Jurkat, Clone E6-1 (cell line): ENCODE results near the gene ICE2. TPM values are rescaled to one million over a fixed set of nuclear protein-coding genes. Genes with fewer than 3 reads are reported as not detected.

Experiments
- DNase-seq: peaks from one replicate; pipeline ENCODE4 v3.0.0-alpha.2; 2011; ENCODE audit warnings: low read depth, low spot score
- H3K4me3 ChIP-seq: 2 replicates; pipeline ENCODE4 v1.5.1; 2011; ENCODE audit warnings: mild to moderate bottlenecking, low read length, control low read depth, moderate library complexity
- polyA plus RNA-seq: library from polyadenylated mRNA; unstranded; fragments of >200 nt; gene quantifications from one replicate; pipeline ENCODE4 v1.2.1, GENCODE V29; 2012; ENCODE audit warnings: missing spikeins; ENCODE audit not compliant: insufficient read length, insufficient read depth

Gene ICE2, protein sequence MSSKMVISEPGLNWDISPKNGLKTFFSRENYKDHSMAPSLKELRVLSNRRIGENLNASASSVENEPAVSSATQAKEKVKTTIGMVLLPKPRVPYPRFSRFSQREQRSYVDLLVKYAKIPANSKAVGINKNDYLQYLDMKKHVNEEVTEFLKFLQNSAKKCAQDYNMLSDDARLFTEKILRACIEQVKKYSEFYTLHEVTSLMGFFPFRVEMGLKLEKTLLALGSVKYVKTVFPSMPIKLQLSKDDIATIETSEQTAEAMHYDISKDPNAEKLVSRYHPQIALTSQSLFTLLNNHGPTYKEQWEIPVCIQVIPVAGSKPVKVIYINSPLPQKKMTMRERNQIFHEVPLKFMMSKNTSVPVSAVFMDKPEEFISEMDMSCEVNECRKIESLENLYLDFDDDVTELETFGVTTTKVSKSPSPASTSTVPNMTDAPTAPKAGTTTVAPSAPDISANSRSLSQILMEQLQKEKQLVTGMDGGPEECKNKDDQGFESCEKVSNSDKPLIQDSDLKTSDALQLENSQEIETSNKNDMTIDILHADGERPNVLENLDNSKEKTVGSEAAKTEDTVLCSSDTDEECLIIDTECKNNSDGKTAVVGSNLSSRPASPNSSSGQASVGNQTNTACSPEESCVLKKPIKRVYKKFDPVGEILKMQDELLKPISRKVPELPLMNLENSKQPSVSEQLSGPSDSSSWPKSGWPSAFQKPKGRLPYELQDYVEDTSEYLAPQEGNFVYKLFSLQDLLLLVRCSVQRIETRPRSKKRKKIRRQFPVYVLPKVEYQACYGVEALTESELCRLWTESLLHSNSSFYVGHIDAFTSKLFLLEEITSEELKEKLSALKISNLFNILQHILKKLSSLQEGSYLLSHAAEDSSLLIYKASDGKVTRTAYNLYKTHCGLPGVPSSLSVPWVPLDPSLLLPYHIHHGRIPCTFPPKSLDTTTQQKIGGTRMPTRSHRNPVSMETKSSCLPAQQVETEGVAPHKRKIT
- polyA plus RNA-seq, result 73.3 TPM

DNA sequence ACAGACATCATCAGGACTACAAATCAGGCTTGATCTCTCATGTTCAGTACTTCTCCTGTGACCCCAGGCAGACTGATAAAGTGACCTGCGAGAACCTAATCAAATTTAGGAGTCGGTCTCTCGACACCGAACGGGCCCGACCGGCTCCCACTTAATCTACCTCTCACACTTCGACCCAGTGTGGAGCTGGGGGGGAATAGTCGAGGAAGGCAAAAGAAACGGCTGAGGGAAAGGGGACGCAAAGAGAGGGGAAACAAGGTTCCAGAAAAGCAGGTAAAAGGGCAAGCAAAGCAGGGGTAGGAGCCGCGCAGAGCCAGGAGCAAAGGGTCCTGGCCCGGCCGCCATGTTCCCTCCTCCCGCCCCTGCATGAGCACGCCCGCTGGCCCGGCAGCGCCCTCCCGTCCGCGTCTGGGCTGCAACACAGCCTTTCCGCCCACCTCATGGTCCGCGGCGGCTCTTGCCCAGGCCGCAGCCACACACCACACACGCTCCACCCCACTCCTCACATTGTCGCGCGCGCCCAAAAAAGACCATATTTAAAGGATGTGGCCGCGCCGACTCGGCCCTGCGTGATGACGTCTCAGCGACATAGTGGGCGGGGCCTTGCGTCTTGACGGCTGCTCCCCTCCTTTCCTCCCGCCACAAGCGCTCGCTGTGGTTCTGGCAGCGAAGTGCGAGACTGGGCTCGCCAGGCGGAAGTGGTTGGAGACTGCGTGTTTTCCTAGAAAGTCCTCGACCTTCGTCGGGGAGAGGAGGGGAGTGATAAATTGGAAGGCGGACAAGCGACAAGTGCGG lies at the start of gene ICE2:
Gene ICE2 (minus strand): TSS at position 577 of the 795 bp plus-strand sequence. CDS start 1,165 bp downstream, outside the sequence.
- peak; percentile 93 for DNase-seq
- H3K4me3 ChIP-seq, result peak within 1 kb of the TSS; percentile 93

DNA sequence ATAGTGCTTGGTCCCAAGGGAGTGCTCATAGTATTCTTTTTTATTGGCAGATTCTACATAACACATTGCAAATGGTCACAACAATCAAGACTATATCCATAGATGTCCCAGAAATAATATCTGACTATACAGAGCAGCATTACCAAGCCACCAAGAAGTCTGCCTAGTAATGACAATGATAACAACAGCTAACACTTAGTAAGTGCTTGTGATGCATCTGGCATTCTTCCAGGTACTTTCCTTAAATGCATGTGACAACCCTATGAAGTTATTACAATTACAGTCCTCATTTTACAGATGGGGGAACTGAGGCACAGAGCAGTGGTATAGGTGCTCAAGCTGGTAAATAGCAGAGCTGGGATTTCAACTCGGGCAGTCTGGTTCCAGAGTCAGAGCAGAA lies 49.6 kb upstream of the ICE2 start:
- no peak overlapping the region for H3K4me3 ChIP-seq
- no peak for DNase-seq

DNA sequence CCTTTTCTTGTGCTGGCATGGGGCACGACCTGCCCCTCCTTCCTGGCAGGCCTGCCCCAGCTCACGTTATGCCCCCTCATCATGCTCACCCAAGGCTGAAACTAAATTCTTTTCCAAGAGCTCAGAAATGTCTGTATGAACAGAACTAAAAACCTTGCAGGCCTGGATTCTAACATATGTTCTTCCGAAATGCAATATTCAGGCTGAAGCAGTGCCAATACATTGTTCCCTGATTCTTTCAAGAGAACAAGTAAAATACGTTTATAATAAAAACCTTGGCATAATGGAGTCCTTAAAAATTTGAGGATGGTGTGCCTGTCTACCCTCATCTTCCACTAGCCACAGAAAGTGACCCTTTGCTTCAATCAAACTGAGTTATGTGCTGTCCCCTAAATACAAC lies 48.5 kb upstream of the ICE2 start:
- no peak for DNase-seq

DNA sequence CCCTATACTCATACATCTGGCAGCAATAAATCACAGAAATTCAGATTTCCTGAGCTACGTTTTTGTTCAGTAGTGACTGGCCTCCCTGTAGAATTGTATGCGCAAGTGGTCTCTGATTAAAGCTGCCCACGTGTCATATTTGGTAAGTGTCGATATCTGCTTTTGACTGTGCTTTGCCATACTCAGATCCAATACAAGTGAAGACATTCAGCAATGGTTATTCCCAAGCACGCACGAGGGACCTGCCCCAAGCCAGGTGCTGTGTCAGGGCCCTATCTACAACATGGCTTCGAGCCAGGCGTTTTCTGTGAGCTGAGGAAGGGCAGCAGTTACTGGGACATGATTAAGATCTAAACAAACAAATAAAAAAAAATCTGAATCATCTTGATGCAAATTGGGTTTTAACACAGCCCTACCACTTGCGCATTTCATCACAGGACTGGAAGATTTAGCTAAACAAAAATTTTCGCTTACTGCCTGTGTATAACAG lies 47.2 kb upstream of the ICE2 start:
- DNase-seq, result no peak
- no peak overlapping the region for H3K4me3 ChIP-seq

More for the DNA sequence above, 48.5 kb upstream of the ICE2 start:
- no peak overlapping the region for H3K4me3 ChIP-seq

DNA sequence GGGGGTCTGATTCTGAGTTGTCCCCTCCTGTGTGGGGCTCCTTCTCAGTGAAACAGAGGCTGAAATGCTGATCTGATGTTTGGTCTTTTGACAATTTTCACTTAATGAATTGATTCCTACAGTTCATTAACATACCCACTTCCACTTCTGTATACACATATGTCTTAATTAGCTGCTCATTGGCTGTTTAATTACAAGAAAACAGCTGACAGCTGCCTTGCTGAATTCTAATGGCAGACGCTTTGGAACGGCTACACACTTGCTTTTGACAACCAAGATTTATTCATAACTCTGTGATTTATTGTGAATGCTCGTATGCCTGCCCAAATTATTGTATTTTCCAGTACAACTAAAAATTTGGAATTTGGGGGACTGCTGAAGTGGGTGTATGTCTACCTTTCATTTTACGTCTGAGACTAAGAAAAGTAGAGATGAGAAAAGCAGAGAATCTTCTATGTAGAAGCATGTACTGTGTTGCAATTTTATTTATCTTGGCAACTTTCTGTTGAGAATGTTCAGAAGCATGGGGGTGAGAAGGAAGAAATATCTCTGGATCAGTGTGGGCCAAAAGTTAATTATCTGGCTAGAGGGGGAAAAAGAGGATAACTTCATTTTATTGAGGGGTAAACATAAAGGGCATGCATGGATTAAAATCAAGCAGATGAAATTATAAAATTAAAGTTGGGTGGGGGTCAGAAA lies 46.5 kb upstream of the ICE2 start:
- DNase-seq, result no peak
- no peak overlapping the region for H3K4me3 ChIP-seq

DNA sequence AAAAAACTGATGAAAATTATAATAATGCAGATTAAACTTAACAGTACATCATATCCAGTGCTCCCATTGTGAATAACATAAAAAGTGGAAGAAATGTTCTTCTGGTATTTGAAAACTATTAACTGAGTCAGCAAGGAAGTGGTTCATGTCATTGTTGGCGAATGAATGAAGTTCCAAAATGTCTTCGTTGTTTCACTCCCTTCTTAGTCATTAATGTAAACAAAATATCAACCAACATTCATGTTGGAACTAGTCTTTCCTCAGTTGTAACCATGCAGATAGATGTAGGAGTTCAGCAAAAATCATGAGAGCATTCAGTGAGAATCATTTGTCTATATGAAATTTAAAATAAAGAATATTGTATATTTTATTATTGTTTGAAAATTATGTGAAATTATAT lies 44.1 kb upstream of the ICE2 start:
- DNase-seq, result no peak
- no peak overlapping the region for H3K4me3 ChIP-seq

DNA sequence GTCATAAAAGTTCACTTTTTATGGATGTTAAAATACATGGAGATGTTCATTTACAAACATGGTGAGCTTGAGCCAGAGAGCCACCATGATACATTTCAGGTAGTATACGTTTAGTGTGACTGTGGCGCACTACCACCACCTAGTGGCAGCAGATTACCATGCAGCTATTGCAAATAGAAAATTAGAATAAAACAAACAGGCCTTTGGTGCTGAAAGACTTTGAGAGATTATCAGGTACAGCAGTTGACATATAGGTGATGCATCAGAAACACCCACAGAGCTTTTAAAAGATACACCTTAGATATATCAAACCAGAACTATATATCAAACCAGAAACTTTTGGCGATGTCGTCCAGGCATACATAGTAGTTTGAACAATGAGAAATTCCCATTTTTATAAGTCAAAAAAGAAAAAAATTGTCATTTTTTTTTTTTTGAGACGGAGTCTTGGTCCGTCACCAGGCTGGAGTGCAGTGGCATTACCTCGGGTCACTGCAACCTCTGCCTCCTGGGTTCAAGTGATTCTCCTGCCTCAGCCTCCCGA lies 42.0 kb upstream of the ICE2 start:
- H3K4me3 ChIP-seq, result no peak overlapping the region
- DNase-seq, result peak; percentile 78

DNA sequence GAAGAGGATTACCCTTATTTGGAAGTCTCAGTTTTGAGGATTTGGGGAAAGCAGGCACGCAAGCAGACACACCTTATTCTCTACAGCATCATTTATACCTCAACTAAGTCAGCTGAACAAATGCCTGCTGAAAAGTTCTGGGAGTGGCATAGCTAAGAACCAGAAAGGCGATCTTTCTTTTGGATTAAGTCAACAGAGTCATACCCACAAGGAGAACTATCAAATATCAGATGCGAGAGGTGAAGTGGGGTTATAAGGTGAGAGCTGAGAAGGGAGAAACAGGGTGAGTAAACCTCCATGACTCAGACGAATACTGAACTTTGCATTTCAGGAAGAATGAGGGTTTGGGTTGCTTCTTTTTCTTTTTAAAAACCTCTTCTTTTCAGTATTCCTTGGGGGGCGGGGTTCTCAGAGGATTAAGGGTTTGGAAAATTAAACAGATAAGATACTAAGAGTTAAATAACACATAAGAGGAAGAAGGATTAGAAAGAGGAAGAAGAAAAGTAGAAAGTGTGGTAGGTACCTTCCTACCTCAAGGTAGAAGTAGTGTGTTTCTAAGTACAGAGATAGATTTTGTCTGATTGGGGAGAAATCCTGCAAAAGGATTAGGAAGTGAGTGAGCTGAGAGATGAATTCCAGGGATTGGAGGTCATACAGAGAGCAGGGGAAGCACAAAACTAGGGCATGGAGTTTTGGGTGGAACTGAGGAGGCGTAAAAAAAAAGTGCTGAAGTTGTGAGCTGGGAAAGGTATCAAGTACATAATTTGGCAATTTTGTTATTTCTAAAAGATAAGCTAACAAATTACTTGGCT lies 41.3 kb upstream of the ICE2 start:
- DNase-seq, result no peak
- H3K4me3 ChIP-seq, result no peak overlapping the region

DNA sequence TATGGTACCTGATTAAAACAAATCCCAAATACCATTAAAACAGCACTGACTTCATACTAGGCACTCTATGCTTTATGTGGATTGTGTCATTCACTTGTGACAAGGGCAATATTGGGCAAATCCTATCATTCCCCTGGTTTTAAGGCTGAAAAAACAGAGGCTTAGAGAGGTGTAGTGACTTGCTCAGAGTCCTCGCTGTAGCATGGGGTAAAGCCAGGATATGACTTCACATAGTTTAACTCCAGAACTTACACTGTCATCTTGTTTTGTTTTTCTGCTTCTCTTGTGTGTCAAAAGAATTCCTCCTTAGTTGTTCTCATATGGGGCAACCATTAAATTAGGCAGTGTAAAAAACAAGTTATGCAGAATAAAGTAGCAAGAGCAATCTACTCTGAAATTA lies 40.3 kb upstream of the ICE2 start:
- DNase-seq, result no peak
- H3K4me3 ChIP-seq, result no peak overlapping the region

DNA sequence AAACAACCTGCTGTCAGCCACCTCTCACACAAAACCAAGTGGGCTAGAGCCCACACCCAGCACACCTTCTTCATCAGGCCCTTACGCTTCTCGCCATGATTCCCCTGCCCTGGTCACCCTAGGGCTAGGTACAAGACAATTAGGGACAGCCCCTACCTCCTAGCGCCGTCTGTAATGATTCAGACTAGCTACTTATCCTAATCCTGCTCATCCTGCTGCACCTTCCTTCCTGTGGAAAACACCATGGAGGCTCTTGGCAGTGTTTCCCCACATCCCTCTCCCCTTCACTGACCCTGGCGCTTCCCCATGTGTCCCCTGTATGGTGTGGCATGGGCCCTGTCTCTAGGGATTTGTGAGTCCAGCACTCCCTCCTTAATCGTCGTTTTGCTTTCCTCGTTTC lies 39.6 kb upstream of the ICE2 start:
- DNase-seq, result no peak
- no peak overlapping the region for H3K4me3 ChIP-seq

DNA sequence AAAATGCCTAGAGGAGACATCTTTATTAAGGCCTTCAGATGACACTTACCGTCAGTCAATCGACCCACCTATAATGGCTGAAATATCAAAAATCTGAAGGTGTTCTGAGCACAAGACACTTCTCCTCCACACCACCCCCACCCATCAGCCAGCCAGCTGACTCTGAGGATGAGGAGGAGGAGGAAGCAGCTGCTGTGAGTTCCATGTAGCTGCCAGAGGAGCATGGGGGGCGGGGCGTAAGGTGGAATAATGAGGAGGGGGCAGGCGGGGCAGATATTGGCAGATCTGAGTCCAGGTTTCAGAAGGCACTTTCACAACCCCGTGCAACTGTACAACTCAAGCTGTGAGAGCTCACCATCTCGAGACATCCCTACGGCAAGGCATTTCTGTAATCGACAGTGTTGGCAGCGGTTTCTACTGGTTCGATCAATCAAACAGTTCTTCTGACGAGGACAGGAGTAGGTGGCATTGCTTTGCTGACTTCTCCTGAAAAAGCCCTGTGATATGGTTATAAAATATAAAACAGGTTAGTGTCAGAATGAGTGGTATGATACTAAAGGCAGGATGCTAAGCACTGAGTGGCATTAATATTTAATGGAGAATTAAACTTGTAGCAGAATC lies 35.4 kb upstream of the ICE2 start:
- no peak for DNase-seq
- H3K4me3 ChIP-seq, result no peak overlapping the region

DNA sequence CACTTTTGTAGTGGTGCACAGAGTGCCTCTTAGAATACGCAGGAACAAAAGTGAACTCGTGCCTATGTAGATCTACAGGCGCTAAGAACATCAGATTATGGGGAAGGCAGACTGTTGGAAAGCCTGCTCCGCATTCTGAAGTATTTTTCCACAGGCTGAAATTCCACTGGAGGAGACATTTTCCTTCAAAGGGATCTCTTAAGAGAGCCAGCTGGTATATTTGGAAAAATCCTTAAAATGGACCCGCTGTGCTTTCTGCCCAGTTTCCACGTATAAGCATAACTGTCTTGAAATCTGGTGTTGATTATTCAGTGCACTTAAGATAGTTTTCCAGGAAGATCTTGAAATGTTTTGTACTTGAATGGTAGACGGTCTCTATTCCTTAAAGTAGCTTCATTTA lies 34.7 kb upstream of the ICE2 start:
- no peak for DNase-seq
- H3K4me3 ChIP-seq, result no peak overlapping the region

DNA sequence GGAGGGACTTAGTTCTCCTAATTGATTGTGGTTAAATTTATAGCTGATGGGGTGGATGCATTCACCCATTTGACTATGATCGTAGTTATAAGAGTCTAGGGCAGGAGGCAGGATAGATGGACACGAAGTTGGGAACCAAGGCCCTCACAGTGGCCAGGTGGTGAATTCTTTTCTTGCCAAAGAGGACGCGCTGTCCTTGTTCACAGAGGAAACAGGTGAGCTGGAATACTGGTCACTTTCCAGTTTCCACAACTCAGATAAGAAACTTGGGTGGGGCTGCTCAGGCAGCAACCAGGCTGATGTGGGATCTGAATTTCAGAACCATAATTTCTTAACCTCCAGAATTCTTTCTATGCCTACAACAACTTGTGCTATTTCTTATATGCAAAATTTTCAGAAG lies 34.0 kb upstream of the ICE2 start:
- no peak for DNase-seq
- H3K4me3 ChIP-seq, result no peak overlapping the region

DNA sequence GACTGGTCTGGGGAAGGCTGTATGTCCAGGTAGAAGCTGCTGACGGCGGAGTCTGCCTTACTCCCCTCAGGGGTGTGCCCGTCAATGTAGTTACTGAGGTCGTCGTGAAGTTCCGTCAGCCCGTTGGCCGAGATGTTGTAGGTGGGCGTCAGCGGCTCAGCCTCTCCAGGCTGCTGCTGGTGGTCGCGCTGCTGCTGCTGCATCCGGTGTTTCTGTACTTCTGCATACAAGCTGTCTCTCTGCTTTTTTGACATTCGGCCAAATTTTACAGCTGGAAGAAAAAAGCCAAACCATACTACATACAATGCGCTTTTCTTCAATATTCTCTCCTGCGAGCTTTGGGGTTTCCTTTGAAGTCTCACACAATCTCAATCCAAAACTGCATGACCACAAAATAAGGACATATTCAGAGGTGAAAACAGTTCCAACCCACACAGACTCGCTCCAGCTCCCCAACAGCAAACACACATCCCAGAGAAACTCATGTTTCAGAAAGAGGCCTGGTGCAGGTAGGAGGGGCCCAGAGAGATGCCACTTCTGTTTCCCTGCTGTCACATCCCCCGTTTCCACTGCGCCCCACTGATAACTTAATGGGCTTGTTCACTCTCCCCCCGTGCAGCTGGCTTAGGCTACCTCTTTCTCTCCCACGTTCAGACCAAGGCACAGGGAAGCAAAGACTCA lies 32.5 kb upstream of the ICE2 start:
- peak; percentile 88 for DNase-seq
- H3K4me3 ChIP-seq, result no peak overlapping the region

DNA sequence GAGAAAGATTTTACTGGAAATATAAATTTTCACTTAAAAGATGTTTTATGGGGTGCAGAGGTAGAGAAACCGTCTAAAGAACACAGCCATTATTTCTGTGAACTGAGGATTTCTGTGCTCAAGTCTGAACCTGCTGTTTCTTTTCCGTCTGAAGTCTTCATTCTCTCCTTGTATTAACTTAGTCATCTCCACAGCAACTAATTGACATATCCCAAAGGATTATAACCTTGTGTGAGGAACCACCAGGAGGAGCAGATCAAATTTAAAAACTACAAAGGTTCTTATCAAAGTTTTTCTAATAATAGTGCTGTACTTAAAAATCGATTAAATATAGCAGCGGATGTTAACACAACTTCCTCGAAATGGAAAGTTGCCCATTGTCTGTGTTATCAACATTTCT lies 31.1 kb upstream of the ICE2 start:
- H3K4me3 ChIP-seq, result no peak overlapping the region
- no peak for DNase-seq

DNA sequence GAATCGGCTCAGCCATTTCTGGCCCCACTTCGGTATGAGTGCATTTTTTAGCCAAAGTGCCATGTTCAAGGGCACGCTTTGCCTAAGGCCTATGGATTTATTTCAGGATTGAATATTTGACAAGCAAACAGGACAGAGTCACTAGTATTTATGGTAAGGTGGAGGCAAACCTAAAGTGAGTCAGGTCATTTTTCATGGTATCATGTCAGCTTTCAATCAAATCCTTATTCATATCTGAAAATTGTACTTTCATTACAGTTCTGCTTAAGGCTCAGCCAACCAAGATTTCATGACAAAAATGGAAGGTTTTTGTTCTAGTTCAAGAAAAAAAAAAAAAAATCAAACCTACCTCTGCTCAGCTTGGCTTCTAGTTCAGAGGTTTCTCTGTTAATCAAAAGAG lies 30.5 kb upstream of the ICE2 start:
- H3K4me3 ChIP-seq, result no peak overlapping the region
- no peak for DNase-seq

DNA sequence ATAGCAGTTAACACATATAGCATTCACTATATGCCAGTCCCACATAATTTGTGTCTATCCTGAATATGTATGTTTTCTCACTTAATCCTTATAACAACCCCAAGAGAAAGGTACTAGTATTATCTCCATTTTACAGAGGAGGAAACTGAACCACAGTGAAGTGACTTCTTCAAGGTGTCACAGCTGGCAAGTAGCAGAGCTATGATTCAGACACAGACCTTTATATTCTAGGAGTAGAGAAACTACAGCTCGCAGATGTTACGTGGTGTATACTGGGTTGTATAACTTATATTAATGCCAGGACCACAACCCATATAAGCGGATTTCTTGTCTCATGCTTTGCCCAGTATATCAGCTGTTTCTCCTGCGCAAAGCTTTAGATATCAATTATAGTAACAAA lies 29.5 kb upstream of the ICE2 start:
- peak; percentile 12 for DNase-seq
- no peak overlapping the region for H3K4me3 ChIP-seq
